GM18520 (cell line): ENCODE measurements around the gene STX16.

Experiments used
- ATAC-seq: cut with Tn5 transposase; IDR thresholded peaks from one replicate; pipeline ENCODE4 v1.9.1; 2021; ENCODE audit not compliant: unreplicated experiment

The STX16 gene

GRCh38 chr20:58673119-58673518 lies 22.0 kb downstream of the STX16 start:
- no peak for ATAC-seq

DNA sequence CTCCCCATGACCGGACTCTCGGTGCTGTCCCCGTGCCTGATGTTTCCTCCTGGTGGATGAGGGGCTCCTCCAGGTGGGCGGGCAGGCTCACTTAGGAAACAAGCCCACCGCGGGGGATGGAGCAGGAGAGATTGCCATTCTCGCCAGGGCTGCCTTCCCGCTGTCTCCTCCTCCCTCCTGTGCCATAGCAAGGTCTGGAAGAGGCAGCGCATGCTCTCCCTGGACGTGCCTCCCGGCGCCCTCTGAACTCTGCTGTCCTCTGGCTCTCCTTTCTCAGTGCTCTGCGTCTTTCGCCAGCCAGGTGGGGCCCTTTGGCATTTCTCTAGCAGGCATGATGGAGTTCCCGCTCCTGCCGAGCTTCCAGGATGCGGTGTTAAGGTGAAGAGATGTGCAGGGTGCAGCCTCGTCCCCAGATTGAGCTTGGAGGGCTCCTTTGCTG lies 24.1 kb downstream of the STX16 start:
- ATAC-seq, result no peak

DNA sequence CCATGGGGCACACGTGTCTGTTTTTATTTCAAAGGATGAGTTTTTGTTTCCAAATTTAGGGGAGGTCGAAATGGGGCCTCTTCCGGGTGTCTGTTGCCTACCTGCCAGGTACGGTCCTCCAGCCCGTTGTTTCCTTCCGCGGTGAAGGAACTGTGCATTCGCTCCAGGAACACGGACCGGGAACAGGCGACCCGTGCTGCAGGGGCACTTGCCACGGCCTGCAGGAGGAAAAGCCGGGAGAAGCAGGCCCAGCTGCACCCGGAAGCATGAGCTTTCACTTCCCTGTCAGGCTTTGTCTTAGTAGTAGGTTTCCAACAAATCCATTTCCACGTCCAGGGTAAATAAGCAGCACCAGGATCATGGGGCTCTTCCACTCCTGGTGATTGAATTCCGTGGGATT lies 24.6 kb downstream of the STX16 start:
- ATAC-seq, result no peak

DNA sequence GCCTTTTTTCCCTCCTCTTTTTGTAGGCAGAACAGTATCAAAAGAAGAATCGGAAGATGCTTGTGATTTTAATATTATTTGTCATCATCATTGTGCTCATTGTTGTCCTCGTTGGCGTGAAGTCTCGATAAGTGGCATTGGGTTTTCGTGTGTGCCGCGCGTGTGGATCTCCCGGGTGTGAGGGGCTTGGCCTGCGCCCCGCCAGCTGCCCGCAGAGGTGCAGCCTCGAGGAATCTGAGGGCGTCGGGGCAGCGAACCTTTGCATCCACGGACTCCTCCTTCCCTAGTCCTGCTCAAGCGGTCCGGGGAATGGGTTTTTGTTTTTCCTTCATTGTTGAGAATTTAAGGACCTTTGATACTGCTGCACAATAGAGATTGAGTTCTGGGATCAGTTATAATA lies 25.1 kb downstream of the STX16 start:
- ATAC-seq, result no peak

DNA sequence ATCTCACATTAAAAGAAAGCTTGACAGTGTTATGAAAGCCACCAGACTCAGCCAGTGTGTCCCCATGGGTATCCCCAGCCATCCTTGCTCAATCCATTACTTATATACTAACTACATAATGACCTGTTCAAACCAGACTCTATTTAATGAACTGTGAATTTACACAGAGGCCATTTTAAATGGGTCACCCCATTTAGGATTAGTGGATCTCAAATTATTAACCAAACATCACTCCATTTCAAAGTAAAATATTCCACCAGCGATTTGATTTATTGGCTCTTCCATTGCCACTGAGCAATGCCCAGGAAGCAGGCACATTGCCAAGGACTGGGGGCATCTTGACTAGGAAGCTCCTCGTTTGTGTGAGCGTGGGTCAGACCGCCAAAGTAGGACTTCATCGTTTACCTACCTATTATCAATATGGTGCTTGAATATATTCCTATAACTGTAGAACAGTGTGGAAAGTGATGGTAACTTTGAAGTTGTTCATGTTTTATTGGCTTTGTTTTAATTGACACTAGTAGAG lies 26.1 kb downstream of the STX16 start:
- ATAC-seq, result no peak

GRCh38 chr20:58677808-58678207 lies 26.7 kb downstream of the STX16 start:
- no peak for ATAC-seq

DNA sequence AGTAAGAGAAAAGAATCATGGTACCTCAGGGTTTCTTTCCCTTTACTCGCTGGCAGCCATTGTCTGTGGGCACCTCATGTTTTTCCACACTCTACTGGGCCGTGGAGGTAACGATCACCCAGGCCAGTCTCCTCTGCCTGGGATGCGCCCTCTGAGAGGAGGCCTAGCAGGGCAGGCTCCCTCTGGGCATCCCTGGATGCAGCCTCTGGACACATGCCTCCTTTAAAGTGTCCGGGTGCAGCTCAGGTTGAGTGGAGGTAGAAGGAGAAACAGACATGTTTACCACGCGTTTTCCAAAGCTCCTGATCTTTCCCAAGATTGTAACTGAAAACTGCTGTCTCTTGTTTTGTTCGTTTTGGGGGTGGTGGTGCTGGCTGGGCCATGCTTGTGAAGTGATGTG lies 27.7 kb downstream of the STX16 start:
- no peak for ATAC-seq

GRCh38 chr20:58682656-58683531 lies 31.8 kb downstream of the STX16 start:
- ATAC-seq, result no peak

- no peak for ATAC-seq
These were observed 33.2 kb downstream of the STX16 start for GRCh38 chr20:58684291-58684690.

DNA sequence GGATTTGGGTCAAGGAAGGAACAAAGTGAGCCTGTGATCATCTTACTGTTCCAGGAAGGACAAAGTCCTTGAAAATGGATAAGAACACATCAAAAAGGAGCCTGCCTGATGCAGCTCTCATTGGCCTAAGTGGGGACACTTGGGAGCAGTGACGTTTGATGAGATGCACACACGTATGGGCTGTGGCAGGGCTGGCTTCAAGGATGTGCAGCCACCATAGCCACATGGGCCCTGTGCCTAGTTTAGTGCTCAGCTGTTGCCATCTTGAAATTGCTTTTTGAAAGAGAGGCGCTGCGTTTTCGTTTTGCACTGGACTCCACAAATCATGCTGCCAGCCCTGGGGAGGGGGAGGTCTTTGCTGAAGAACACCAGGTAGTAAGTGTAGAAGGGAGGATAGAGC lies 34.9 kb downstream of the STX16 start:
- ATAC-seq, result no peak

DNA sequence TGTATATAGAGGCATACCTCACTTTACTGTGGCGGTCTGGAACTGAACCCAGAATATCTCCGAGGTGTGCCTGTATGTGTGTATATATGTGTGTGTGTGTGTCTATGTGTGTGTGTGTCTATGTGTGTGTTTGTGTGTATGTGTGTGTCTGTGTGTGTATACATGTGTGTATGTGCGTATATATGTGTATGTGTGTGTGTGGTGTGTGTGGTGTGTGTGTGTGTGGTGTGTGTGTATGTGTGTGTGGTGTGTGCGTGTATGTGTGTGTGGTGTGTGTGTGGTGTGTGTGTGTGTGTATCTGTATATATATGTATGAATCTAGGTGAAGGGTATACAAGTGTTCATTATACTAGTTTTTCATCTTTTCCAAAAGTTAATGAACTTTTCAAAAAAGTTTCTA lies 37.3 kb downstream of the STX16 start:
- ATAC-seq, result no peak

DNA sequence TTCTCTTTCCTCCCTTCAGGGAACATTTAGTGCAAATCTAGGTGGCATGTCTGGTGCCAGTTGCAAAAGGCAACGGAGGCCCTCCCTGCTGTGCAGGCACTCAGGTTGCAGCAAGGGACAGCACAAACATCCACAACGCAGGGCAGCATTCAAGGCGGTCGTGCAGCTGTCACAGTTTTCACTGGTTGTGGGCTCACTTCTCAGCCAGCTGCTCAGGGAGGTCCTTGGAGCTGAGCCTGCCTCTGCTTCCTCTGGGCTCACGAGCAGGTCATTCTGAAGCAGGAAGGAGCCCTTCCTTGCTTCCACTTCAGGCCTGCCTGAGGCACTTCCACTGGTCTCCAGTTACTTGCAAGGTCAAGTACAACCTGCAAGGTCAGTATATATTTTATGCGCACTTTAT lies 37.8 kb downstream of the STX16 start:
- no peak for ATAC-seq

DNA sequence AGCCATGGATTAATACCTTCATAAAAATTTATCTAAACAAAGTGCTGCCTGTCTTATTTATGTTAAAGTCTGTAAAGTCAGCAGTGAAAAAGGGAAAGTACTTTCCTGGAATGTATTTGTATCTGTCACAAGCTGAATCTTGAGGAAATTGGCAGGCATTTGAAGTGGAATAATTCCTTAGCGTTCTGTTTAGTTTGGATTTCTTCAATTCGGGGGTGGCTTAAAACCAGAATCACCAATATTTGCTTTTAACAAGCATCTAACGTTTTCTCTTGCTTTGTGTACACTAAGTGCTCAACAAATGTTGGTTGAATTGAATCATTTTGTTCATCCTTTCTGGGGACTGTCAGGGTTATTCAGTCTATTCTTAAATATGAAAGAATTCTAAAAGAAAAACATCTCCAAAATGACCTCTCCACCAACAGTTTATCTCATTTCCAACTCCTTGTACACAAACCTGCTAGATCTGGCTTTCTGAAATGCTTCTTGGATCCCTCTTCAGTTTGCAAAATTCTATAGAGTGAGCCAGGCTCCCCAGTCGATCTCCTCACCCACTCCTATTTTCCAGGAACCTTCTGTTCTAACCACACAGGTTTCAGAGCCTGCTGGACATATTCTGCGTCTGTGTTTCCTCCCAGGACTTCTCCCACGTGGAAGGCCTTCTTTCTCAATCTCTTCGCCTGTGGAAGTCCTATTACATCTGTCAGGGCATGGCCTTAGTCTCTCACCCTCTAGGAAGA lies 39.5 kb downstream of the STX16 start:
- ATAC-seq, result no peak

- peak; percentile 15 for ATAC-seq
These were observed 40.9 kb downstream of the STX16 start for GRCh38 chr20:58691773-58692578.

DNA sequence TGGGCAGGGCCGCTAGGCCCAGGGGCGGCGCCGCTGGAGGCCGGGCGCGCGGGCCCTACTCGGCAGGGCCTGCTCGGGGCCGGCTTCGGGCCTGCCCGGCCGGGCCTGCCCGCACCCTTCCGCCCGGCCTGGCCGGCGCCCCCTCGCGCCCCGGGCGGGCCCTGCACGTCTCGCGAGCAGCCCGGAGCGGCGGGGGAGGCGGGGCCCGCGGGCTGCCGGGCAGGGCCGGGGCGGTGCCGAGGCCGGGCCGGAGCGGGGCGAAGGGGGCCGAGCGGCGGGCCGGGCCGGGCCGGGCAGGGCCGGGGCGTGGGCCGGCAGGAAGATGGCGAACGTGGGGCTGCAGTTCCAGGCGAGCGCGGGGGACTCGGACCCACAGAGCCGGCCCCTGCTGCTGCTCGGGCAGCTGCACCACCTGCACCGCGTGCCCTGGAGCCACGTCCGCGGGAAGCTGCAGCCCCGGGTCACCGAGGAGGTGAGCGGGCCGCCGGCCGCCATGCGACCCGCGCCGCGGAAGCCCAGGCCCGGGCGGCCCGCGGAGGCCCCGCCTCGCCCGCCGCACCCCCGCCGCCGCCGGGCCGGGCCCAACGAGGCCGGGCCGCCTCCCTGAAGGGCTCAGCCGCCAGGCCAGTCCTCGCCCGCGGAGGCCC lies 41.6 kb downstream of the STX16 start, which contains the start of gene NPEPL1:
Gene NPEPL1, plus strand, starts transcription at position 222 of the 647 bp plus-strand sequence. Its CDS starts 101 bp downstream, at position 323.
- ATAC-seq, result peak; percentile 80

DNA sequence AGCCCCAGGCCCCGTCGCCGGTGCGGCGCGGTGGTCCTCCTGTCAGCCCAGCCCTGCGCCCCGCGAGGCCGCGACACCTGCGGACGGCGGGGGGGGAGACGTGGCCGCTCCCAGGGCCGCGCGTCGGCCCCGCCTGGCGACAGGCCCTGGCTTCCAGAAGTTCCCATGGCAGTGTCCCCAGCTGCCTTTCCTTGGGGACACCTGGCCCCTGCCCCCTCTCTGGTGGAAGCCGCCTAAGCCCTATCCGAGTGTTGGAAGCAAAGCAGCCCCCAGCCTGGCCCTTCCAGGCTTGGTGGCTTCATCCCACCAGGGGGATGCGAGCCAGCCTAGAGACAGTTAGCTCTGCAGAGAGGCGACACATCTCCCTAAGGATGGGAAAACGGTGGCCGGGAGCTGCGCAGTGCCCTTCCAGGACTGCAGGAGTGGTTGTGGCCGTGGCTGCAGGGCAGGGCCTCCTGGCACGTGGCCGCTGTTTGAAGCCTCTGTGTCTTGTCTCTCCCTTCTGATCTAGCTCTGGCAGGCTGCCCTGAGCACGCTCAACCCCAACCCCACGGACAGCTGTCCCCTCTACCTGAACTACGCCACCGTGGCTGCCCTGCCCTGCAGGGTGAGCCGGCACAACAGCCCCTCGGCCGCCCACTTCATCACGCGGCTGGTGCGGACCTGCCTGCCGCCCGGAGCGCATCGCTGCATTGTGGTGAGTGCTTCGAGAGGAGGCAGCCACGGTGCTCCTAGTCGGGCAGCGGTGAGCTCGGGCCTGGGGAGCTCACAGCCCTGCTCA lies 42.3 kb downstream of the STX16 start:
- ATAC-seq, result no peak

DNA sequence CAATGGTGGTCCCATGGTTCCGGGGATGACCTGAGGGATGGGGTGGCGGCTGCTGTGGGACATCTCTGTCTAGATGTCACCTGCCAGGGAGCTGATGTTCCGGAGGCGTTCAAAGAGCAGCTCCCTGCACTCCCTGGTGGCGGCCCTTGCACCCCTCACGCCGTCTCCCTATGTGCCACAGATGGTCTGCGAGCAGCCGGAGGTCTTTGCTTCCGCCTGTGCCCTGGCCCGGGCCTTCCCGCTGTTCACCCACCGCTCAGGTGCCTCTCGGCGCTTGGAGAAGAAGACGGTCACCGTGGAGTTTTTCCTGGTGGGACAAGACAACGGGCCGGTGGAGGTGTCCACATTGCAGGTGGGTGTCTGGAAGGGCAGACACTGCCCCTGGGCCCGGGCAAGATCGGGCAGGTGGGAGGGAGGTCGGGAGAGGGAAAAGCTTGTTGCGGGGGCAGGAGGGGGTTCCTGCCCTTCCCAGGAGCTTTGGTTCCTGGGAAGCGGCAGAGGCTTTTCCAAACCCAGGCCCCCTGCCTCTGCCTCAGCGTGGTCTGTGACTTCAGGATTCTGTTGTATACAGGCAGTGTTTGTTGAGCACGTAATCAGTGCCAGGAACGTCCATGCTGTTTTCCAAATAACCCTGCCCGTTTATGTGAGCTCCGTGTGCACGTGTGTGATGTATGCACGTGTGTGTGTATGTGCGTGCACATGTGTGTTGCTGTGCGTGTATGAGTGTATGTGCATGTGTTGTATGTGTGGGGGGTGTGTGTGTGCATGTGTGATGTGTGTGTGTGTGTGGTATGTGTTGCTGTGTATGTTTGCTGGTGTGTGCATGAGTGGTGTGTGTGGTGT lies 43.4 kb downstream of the STX16 start:
- no peak for ATAC-seq

GRCh38 chr20:58695084-58695722 lies 44.1 kb downstream of the STX16 start:
- ATAC-seq, result no peak
